GM18517 (cell line): ENCODE results near the gene TNF.
"Not testable (repeated sequence)": the region's sequence is repeated elsewhere in the genome, so short reads cannot be mapped to it uniquely, and the experiment has no call there.

Source experiments
- ATAC-seq: cut with Tn5 transposase; IDR thresholded peaks from one replicate; pipeline ENCODE4 v1.9.1; 2021; ENCODE audit warnings: mild to moderate bottlenecking, moderate library complexity; ENCODE audit not compliant: unreplicated experiment

The TNF gene

DNA sequence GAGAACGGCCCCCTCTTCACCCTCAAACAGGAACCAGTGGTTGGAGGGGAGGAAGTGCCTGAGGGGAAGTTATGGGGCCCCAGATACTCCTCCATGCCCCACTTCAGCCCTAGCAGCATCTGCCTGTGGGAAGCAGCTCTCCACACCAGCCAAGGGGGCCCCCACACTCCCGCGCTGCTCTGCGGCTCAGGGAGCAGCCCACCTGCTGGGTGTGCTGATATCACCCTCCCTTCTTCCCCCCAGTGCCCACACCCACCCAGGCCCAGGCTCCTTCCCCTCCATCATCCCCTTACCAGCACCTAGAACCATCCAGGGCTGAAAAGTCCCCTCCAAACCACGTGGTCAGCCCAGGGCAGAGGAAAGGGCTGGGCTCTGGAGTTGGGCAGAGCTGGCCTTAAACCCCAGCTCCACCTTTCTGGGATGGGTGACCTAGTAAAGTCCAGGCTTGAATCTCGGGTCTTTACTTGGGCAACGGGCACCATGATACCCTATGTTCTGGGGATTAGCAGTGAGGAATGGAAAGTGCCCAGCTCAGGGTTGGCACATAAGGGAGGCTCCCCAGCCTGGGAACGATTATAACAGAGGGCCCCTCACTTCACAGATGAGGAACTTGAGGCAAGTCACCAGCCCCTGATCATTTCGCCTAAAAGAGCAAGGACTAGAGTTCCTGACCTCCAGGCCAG lies 11.4 kb downstream of the TNF start:
- ATAC-seq, result no peak

DNA sequence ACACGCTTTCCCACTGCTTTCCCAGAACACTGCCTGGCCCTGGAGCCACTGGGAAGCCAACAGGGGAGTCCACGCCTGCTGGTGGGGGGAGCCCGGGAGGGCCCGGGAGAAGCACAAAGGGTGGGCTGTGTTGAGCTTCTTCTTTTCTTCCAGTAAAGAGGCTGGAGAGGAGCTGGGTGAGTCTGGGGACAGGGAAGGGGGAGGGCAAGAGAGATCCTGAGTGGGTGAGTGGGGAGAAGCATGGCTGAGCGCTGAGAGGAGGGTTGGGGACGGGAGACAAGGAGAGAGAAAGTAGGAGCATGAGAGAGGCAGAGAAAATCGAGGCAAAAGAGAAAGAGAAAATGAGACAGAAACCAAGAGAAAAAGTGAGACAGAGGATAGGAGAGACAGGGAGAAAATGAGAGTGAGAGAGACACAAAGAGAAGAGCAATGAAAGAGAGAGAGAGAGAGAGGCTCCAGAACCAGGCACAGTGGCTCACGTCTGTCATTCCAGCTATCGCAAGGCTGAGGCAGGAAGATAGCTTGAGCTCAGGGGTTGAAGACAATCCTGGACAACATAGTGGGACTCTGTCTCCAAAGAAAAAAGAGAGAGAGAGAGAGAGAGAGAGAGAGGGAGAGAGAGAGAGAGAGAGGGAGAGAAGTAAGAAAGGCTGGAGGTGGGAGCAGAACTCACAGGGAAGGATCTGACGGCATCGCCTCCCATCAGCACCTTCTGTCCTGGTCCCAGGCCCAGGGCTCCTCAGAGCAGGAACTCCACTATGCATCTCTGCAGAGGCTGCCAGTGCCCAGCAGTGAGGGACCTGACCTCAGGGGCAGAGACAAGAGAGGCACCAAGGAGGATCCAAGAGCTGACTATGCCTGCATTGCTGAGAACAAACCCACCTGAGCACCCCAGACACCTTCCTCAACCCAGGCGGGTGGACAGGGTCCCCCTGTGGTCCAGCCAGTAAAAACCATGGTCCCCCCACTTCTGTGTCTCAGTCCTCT lies 12.7 kb downstream of the TNF start:
- ATAC-seq, result peak; percentile 48

- ATAC-seq, result no peak
Measured at GRCh38 chr6:31588871-31589650, 13.7 kb downstream of the TNF start.

DNA sequence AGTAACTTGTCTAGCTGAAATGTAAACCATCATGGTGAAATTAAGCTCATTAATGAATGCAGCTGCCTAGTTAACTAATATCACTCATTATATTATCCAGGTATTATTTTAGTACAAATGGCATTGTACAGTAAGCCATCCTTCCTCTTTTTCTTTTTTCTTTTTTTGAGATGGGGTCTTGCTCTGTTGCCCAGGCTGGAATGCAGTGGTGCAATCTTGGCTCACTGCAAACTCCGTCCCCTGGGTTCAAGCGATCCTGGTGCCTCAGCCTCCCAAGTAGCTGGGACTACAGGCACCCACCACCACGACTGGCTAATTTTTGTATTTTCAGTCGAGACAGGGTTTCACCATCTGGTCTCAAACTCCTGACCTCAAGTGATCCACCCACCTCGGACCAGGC lies 15.3 kb downstream of the TNF start:
- not testable (repeated sequence) for ATAC-seq

GRCh38 chr6:31592396-31592771 lies 17.0 kb downstream of the TNF start:
- no peak for ATAC-seq

DNA sequence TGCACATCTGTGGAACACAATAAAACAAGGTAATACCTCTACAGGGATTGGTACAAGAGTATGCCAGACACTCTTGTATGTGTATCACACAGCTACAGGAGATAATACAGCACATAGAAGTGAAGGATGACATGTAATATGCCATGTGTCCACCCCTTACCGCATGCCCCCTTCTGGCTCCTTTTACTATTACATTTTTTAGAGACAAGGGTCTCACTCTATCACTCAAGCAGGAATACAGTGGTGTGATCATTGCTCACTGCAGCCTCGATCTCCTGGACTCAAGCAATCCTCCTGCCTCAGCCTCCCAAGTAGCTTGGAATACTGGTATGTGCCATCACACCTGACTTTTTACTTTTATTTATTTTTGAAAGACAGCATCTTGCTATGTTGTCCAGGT lies 21.6 kb downstream of the TNF start:
- no peak for ATAC-seq

DNA sequence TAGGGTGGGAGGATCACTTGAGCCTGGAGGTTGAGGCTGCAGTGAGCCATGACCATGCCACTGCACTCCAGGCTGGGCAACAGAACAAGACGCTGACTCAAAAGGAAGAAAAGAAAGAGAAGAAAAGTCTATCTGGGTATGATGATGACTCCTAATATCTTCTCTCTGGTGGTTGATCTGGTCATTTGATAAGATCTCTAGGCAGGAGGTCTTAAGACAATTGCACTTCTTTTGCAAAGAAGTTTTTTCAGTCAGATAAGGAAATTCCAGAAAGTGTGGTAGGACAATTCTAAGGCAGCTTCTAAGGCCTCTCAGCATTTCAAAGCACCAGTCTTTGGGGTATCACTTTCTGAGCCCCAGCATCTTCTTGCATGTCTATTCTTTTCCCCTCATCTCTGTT lies 32.0 kb downstream of the TNF start:
- ATAC-seq, result no peak

- no peak for ATAC-seq
Measured at GRCh38 chr6:31609519-31610406, 34.4 kb downstream of the TNF start.

DNA sequence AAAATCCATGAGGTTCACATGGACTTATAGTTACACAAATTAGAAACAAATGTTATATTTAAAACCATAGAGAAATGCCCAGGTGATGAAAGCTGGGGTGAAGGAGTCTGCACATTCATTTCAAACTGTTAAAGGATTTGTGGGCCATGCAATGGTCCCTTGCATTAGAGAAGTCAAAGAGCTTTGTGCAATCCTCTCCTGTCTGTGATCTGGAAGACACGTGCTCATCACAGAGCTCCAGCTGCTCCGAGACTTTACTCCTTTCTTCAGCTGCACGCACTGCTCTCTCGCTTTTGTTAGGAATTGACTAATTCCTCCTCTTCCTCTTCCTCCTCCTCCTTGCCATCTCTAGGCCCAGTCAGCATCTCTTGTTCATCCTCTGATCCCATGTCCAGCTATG lies 35.6 kb downstream of the TNF start:
- no peak for ATAC-seq

DNA sequence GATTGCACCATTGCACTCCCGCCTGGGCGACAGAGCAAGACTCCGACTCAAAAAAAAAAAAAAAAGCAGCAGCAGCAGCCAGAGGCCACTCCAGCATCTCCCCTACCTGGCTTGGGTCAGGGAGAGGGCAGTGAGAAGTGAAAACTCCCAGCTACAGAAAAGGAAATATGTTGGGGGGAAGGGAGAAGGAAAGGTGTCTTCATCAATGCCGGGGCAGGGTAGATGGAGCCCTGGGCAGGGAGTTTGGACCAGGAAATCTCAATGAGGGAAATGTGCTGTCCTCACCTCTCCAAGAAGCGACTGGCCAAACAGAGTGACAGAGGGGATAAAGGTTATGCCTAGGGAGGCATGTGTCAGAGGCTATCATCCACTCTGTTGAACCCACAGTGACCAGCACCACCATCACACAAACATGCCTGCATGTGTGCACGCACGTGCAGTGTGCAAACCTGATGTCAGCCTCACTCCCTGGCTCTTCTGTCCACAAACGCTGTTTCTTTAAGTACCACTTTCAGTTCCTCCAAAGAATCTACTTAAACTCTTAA lies 38.8 kb downstream of the TNF start:
- ATAC-seq, result no peak

DNA sequence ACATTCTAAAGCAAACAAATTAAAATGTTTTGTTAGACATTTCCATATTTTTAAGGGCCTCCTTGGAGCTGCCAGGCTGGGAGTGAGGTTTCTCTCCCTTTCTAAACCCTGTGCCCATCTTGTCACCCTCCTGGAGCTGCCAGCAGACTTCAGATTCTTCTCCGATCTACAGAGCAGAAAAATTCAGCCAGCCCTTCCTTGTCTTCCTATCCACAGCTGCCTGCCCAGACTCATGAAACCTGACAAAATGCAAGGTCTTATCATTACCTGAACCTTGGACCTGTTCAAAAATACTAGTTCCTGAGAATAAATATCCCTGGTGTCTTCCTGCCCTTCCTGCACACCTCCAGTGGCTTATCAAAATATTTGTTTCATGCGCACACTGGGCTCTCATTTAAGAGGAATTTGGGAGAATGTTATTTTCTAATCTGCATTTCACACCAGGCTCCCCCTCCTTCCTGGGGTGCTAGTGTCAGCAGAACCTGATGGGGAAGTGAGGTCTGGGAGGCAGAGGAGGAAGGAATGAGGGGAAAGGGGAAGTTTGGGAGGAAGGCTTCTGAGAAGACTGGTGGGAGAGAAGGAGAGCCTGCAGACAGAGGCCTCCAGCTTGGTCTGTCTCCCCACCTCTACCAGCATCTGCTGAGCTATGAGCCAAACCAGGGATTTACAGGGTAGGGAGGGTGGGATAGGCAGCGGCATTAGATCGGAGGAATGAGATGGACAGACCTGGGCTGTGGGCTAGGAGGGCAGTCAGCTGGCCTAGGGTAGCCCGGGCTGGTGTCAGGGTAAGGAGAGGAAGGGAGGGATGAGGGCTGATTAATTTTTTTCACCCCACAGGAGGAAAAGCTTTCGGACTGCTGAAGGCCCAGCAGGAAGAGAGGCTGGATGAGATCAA lies 39.6 kb downstream of the TNF start, which contains the start of gene AIF1:
TSS of gene AIF1 (plus strand) at position 551 of the 895 bp plus-strand sequence. CDS start at position 647, 96 bp downstream.
- no peak for ATAC-seq

GRCh38 chr6:31615748-31616147 lies 40.4 kb downstream of the TNF start:
- no peak for ATAC-seq

DNA sequence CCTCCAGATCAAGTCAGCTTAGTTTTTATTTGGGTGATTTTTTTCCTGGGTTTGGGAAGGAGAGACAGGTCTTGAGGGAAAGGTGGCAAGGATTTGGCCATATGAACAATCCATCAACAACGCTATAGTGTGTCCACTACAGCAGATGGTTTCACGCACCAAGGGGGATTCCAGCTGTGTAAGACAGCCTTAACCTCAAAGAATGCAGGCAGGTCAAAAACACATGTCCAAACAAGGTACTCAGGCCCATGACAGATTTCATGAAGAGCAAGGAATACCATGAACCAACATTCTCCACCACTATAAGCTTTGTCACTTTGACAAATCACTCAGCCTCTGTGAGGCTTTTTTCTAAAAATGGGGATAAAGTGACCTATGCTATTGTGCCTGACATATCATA lies 41.6 kb downstream of the TNF start:
- no peak for ATAC-seq

GRCh38 chr6:31619805-31620585 lies 44.6 kb downstream of the TNF start:
- ATAC-seq, result peak; percentile 76

- ATAC-seq, result peak; percentile 26
Measured at GRCh38 chr6:31620586-31621319, 45.4 kb downstream of the TNF start, which contains the start of gene PRRC2A. TSS of gene PRRC2A (plus strand) at chr6:31620715. CDS start at chr6:31622790, 2,075 bp downstream.

- no peak for ATAC-seq
Measured at GRCh38 chr6:31621320-31621939, 46.1 kb downstream of the TNF start.

- no peak for ATAC-seq
Measured at GRCh38 chr6:31621991-31622390, 46.6 kb downstream of the TNF start.
